ENCODE results near the gene TREH.
A peak's percentile ranks its signal among the peaks of the same experiment; 100 is the strongest.
"Not testable (repeated sequence)": the region's sequence is repeated elsewhere in the genome, so short reads cannot be mapped to it uniquely, and the experiment has no call there.

The TREH gene

GRCh38 chr11:118628861-118629549 lies 50.4 kb downstream of the TREH start:
- no peak for DNase-seq (ENCODE audit: low spot score)

- no peak for DNase-seq (ENCODE audit: low spot score)
Measured at GRCh38 chr11:118628432-118628831, 51.0 kb downstream of the TREH start.

GRCh38 chr11:118628031-118628430 lies 51.4 kb downstream of the TREH start:
- DNase-seq (ENCODE audit: low spot score), result no peak

GRCh38 chr11:118627566-118627965 lies 51.9 kb downstream of the TREH start:
- no peak for DNase-seq (ENCODE audit: low spot score)

- no peak for DNase-seq (ENCODE audit: low spot score)
Measured at GRCh38 chr11:118625976-118626375, 53.5 kb downstream of the TREH start.

GRCh38 chr11:118625036-118625690 lies 54.3 kb downstream of the TREH start:
- DNase-seq (ENCODE audit: low spot score), result no peak

GRCh38 chr11:118623269-118623655 lies 56.2 kb downstream of the TREH start:
- no peak for DNase-seq (ENCODE audit: low spot score)

- peak; percentile 77 for DNase-seq (ENCODE audit: low spot score)
Measured at GRCh38 chr11:118622376-118623268, 56.8 kb downstream of the TREH start.

GRCh38 chr11:118621784-118622375 lies 57.6 kb downstream of the TREH start:
- DNase-seq (ENCODE audit: low spot score), result no peak

- DNase-seq (ENCODE audit: low spot score), result peak; percentile 86
Measured at GRCh38 chr11:118621071-118621783, 58.2 kb downstream of the TREH start.

- DNase-seq (ENCODE audit: low spot score), result no peak
Measured at GRCh38 chr11:118620529-118621070, 58.9 kb downstream of the TREH start.

GRCh38 chr11:118619444-118620197 lies 59.8 kb downstream of the TREH start:
- peak; percentile 83 for DNase-seq (ENCODE audit: low spot score)

GRCh38 chr11:118618991-118619375 lies 60.5 kb downstream of the TREH start:
- DNase-seq (ENCODE audit: low spot score), result peak; percentile 81

- DNase-seq (ENCODE audit: low spot score), result peak; percentile 69
Measured at GRCh38 chr11:118618115-118618990, 61.1 kb downstream of the TREH start.

GRCh38 chr11:118615976-118616371 lies 63.5 kb downstream of the TREH start:
- no peak for DNase-seq (ENCODE audit: low spot score)

- no peak for DNase-seq (ENCODE audit: low spot score)
Measured at GRCh38 chr11:118615282-118615975, 64.0 kb downstream of the TREH start.

GRCh38 chr11:118614511-118614910 lies 64.9 kb downstream of the TREH start:
- DNase-seq (ENCODE audit: low spot score), result no peak

GRCh38 chr11:118612378-118612777 lies 67.1 kb downstream of the TREH start:
- no peak for DNase-seq (ENCODE audit: low spot score)

- not testable (repeated sequence) for DNase-seq (ENCODE audit: low spot score)
Measured at GRCh38 chr11:118611433-118611795, 68.0 kb downstream of the TREH start.
